SK-N-SH treated with all-trans-retinoic acid at 6 μM for 48 hours (cell line): ENCODE measurements around the gene LURAP1L.

Source experiments
- ARNTL ChIP-seq: fragments of 450-650 bp; formaldehyde crosslinking; IDR thresholded peaks from 2 replicates; pipeline ENCODE4 v1.5.0; 2020; ENCODE audit warnings: low read depth, mild to moderate bottlenecking, moderate library complexity, borderline replicate concordance
- CREB5 ChIP-seq: fragments of 250-450 bp; sonication (Bioruptor Pico); IDR thresholded peaks from 2 replicates; pipeline ENCODE4 v1.5.1; 2020; ENCODE audit warnings: low read depth, mild to moderate bottlenecking, moderate library complexity
- ESRRG ChIP-seq: fragments of 250-450 bp; sonication (Bioruptor Pico); IDR thresholded peaks from 2 replicates; pipeline ENCODE4 v1.6.1; 2021; ENCODE audit warnings: mild to moderate bottlenecking
- PATZ1 ChIP-seq: fragments of 250-450 bp; sonication (Bioruptor Pico); IDR thresholded peaks from 2 replicates; pipeline ENCODE4 v1.8.0; 2020; ENCODE audit warnings: mild to moderate bottlenecking, moderate library complexity, borderline replicate concordance
- PPARA ChIP-seq: fragments of 250-450 bp; sonication (Bioruptor Pico); IDR thresholded peaks from 2 replicates; pipeline ENCODE4 v1.5.0; 2020; ENCODE audit warnings: mild to moderate bottlenecking, borderline replicate concordance
- RARB ChIP-seq: fragments of 250-450 bp; sonication (Bioruptor Pico); IDR thresholded peaks from 2 replicates; pipeline ENCODE4 v1.8.0; 2021; ENCODE audit warnings: mild to moderate bottlenecking, moderate library complexity
- TCF4 ChIP-seq: fragments of 250-450 bp; sonication (Bioruptor Pico); IDR thresholded peaks from 2 replicates; pipeline ENCODE4 v1.8.0; 2021; ENCODE audit warnings: mild to moderate bottlenecking, moderate library complexity, borderline replicate concordance
- ZC3H10 ChIP-seq: fragments of 250-450 bp; sonication (Bioruptor Pico); IDR thresholded peaks from 2 replicates; pipeline ENCODE4 v1.5.1; 2021; ENCODE audit warnings: mild to moderate bottlenecking, moderate library complexity
- ZFP3 ChIP-seq: fragments of 250-450 bp; sonication (Bioruptor Pico); IDR thresholded peaks from 2 replicates; pipeline ENCODE4 v1.5.0; 2020; ENCODE audit warnings: mild to moderate bottlenecking, moderate library complexity
- ZFP30 ChIP-seq: fragments of 450-650 bp; formaldehyde crosslinking; IDR thresholded peaks from 2 replicates; pipeline ENCODE4 v1.5.0; 2022; ENCODE audit warnings: mild to moderate bottlenecking, moderate library complexity
- ZNF565 ChIP-seq: fragments of 450-650 bp; formaldehyde crosslinking; conservative IDR thresholded peaks from 2 replicates; pipeline ENCODE4 v1.5.0; 2020; ENCODE audit warnings: low read depth, mild to moderate bottlenecking, moderate library complexity

- TF ChIP-seq ESRRG (CRISPR knock-in tag) (no peak), ZC3H10 (CRISPR knock-in tag) (no peak), TCF4 (CRISPR knock-in tag) (no peak), ZFP3 (CRISPR knock-in tag) (no peak), ZFP30 (CRISPR knock-in tag) (no peak), PPARA (CRISPR knock-in tag) (no peak), ARNTL (no peak), RARB (CRISPR knock-in tag) (no peak), CREB5 (CRISPR knock-in tag) (no peak), ZNF565 (CRISPR knock-in tag) (no peak), PATZ1 (no peak)
These were observed 26.8 kb upstream of the LURAP1L start for GRCh38 chr9:12748016-12748415.
